HG02610 (cell line): Measurements from ENCODE around the gene SLC22A15.

ENCODE experiments used
- ATAC-seq: cut with Tn5 transposase; IDR thresholded peaks from one replicate; pipeline ENCODE4 v1.9.1; 2021; ENCODE audit warnings: mild to moderate bottlenecking, moderate library complexity; ENCODE audit not compliant: unreplicated experiment

SLC22A15 gene

GRCh38 chr1:116099379-116099778 is 123.1 kb downstream of the SLC22A15 start:
- ATAC-seq = no peak

DNA sequence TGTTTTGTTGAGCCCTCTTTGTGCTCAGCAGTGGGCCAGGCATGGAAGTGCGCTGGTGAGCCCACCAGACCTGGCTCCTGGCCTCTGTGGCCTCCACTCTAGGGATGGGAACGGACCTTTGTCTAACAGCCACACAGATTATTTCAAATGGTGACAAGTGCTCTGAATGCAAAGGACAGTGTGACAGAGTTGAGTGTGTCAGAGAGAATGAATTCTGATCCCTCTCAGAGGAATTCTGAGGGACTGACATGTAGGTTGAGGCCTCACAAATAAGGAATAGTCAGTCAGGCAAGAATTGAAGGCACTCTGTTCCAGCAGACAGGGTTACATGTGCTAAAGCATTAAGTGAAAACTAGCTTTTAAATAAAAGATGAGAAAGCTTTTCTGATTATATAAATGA is 123.6 kb downstream of the SLC22A15 start:
- ATAC-seq = no peak

DNA sequence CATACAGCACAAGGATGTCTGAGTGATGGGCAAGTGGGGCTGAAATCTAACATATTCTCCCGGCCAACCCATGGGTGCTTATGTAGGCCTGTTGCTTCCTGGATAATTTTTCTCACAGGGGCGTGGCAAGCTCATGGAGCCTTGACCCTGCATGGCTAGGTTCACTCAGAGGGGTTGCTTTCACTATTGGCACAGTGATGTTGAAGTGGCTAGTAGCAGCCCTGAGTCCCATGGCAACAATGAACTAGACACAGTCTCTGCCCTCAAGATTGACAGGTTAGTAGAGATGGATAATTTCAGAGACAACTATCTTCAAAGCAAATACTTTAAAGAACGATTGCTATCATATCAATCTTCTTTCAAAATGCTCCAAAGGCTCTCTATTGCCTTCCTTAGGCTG is 128.4 kb downstream of the SLC22A15 start:
- ATAC-seq = peak; percentile 54

DNA sequence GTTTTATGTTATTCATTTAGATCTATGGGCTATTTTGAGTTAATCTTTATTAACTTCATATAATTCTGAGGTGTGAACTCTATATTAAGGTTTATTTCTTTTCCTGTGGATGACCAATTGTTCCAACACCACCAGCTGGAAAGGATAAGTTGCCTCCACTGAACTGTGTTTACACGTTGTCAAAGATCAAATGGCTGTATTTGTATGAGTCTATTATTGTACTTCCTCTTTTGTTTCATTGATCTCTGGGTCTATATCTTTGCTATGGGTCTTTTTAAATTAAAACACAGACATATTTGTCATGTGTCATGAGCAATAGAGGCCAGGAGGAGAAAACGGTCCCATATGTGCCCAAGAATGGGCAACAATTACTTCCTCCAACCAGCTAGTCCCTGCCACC is 129.7 kb downstream of the SLC22A15 start:
- ATAC-seq = no peak

- ATAC-seq = no peak
These were observed 130.3 kb downstream of the SLC22A15 start for GRCh38 chr1:116106646-116107045.

GRCh38 chr1:116107371-116107770 is 131.1 kb downstream of the SLC22A15 start:
- no peak for ATAC-seq

GRCh38 chr1:116110567-116111523 is 134.5 kb downstream of the SLC22A15 start, which contains the start of gene MAB21L3:
MAB21L3 (plus strand) TSS chr1:116111399; CDS start chr1:116112616, 1,217 bp downstream.
- ATAC-seq = peak; percentile 69

GRCh38 chr1:116111524-116112021 is 135.3 kb downstream of the SLC22A15 start:
- no peak for ATAC-seq

DNA sequence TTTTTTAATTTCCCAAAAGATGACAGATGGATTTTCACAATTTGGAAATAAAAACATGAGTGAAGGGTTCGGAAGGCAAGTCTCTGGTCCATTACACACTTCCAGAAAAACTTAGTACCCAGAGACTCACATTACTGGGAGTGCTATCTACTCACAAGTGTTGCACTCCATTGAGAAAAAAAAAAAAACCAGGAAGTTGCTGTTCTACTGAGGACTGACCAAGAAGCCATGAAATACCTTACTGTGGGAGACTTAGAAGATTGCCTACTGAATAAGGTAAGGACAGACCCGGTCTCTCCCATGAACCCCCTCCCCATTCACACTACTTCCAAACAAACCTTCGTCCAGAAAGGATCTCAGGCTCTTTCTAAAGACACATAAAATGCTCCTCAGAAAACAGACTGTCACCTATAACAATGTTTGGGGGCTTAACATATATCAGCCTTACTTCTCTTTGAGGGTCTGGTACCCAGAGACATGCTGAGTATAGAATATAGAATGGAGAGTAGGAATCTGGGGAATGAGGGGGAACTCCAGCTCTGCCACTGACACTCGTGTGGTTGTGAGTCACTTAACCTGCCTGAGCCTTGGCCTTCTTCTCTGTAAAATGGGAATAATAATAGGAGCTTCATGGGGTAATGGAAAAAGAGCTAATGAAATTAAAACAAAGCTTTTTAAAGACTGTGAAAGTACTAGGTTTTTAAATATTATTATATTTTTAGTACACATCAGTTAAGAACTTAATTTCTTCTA is 136.3 kb downstream of the SLC22A15 start:
- no peak for ATAC-seq

DNA sequence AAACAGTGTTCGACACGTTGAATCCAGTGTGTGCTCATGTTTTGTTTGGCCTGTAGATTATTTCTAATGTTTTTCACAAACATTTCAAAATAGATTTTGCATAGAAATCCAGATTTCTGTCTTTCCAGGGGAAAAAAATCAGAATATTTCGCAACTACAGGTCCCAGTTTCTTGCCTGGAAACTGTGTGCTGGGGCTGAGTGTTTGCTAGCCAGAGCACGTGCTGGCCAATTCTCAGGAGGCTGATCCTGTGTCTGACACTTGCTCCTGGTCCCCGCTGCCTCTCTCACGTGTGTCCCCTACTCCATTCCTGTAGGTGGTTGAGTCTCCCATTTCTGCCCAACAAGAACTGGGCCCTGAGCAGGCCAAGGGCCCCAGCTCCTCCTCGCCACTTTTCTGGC is 137.3 kb downstream of the SLC22A15 start:
- ATAC-seq = no peak

DNA sequence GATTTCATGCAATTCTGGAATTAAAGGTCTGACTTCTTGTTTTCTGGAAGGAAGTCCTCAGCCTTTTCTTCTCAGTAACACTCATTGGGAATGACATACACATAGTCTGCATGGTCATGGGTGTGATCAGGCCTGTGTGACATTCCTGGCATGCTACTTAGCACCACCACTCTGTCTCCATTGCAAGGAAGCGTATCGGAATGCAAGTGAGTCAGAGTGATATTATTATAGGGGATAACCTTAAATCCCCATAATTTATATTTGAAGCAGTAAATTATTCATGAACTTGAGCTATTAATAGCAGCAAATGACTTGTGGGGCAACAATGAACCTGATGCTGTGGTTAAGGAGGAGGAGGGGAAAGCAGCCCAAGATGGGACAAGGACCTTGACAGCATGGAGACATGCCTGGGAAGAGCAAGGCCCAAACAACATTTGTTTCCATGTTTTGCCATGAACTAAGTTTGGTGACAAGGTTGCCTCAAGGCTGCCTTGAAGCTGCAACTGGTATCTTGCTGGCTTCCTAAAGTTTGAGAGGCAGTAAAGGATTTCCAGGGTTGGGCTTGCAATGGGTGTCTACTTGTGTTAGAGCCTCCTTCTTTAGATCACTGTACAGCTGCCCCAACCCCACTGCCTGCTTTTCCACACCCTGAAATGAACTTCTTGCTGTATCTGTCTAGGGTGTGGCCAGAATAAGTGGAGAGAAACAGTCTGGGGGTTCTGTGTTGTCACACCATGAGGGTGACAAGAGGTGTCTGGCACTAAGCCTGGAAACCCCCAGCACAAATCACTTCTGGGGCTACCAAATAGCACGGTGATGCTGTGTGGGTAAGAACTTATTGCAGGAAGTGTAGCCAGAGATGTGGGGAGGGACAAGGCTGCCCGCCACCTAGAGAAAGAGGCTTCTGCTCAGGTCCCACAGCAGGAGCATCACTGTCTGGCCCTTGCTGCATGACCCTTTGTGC is 139.4 kb downstream of the SLC22A15 start:
- ATAC-seq = no peak

DNA sequence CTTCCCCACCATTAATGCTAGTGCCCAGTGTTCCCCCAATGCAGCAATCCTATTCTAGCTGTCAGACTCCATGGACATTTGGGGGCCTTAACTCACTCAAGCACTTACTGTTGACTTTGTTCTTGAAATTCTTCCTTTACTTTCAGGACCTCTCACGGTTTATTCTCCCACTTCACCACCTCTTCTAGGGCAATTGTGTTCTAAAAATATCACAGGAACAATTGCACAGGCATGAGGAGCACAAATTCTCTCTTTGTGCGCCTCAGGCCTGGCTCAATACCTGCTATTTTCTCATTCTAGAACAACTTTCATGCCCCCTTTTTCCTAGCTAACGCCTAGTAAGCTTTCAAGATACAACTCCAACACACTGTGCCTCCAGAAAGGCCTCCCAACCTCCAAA is 142.2 kb downstream of the SLC22A15 start:
- ATAC-seq = no peak
